Measurements from ENCODE around the gene TREH.
"Not testable (repeated sequence)": the region's sequence is repeated elsewhere in the genome, so short reads cannot be mapped to it uniquely, and the experiment has no call there.

GRCh38 chr11:118714416-118714815, 35.0 kb upstream of the TREH start:
- TF ChIP-seq POLR2A (IDR thresholded peaks at IDR 0.05; ENCODE audit: borderline replicate concordance, extremely low read depth, insufficient read depth, insufficient read length); CTCF (IDR thresholded peaks at IDR 0.05 in 2 of 3, conservative IDR thresholded peaks at IDR 0.05 in 1 of 3; ENCODE audit: borderline replicate concordance in 1 of 3, insufficient read depth in 1 of 3, low read depth in 2 of 3, low read length in 2 of 3); ELF1 (IDR thresholded peaks at IDR 0.05; ENCODE audit: borderline replicate concordance, low read depth); POLR2AphosphoS5 (IDR thresholded peaks at IDR 0.05; ENCODE audit: low read depth, low read length); ZBTB33 (IDR thresholded peaks at IDR 0.05; ENCODE audit: extremely low read depth, insufficient replicate concordance, low read length); MAX (IDR thresholded peaks at IDR 0.05); EZH2 (IDR thresholded peaks at IDR 0.05); SIN3A (IDR thresholded peaks at IDR 0.05; ENCODE audit: low read depth); ZFX (IDR thresholded peaks at IDR 0.05): not testable (repeated sequence)
